K562 (cell line): ENCODE measurements around the gene ESR2. TPM values are rescaled to one million over a fixed set of nuclear protein-coding genes. Genes with fewer than 3 reads are reported as not detected.

Experiments
- ATAC-seq: fragments of 200-7000 bp; cut with Tn5 transposase; 3 replicates; pipeline ENCODE4 v1.9.1; 2020; ENCODE audit warnings: moderate library complexity
- BruUV-seq: library from RNA; stranded (reverse); fragments of 400-500 nt; replicated peaks from 2 replicates; lab custom pipeline; 2021; lab: Mats Ljungman, UMichigan
- CTCF ChIA-PET: fragments of 300-600 bp; formaldehyde crosslinking; extraction: SDS; loops from one replicate; lab custom pipeline; 2021; ENCODE audit warnings: low intra/inter-chr PET ratio; lab: Yijun Ruan, JAX
- POLR2A ChIA-PET: fragments of 300-600, 350-650 bp; sonication (Branson Sonifier 250); formaldehyde crosslinking; extraction: SDS; loops from one replicate; lab custom pipeline; 2021; ENCODE audit warnings: antibody characterized with exemption, inconsistent platforms; lab: Yijun Ruan, JAX
- DNase-seq, 4 experiments: peaks; one replicate each; pipeline versions ENCODE4 v3.0.0 to v3.0.0-alpha.2; 2011 to 2018; ENCODE audit warnings: low spot score in 3 of 4, mixed read lengths in 3 of 4; ENCODE audit errors: extremely low read depth in 1 of 4
- FAIRE-seq: peaks from 2 replicates; lab custom pipeline; 2011; peaks lifted over from hg19 to GRCh38; lab: Jason Lieb, UNC
- H2AFZ ChIP-seq: 2 replicates; pipeline ENCODE4 v1.6.0; 2011; ENCODE audit warnings: low read depth, low read length, control low read depth, inconsistent platforms
- H3K27ac ChIP-seq: fragments of 200-600 bp; 3 replicates; pipeline ENCODE4 v1.8.0; 2011; ENCODE audit warnings: low read depth, mild to moderate bottlenecking, control low read depth, inconsistent platforms, low read length, moderate library complexity, mixed read lengths; ENCODE audit errors: extremely low read depth
- H3K27me3 ChIP-seq, 2 experiments: fragments of 300-600 bp in 1 of 2; 2 replicates in 1 of 2; 3 replicates in 1 of 2; pipeline versions ENCODE4 v1.6.0 to v1.8.0; 2011; ENCODE audit warnings: inconsistent platforms in 2 of 2, low read length in 2 of 2, mild to moderate bottlenecking in 1 of 2, mixed read lengths in 1 of 2, moderate library complexity in 1 of 2; ENCODE audit not compliant: control insufficient read depth in 2 of 2, insufficient read depth in 2 of 2
- H3K36me3 ChIP-seq: fragments of 300-600 bp; 3 replicates; pipeline ENCODE4 v1.8.0; 2011; ENCODE audit warnings: mild to moderate bottlenecking, low read length, inconsistent platforms; ENCODE audit not compliant: control insufficient read depth, insufficient read depth
- H3K4me1 ChIP-seq, 2 experiments: fragments of 200-600 bp in 1 of 2; replicated peaks in 1 of 2; 2 replicates in 1 of 2; 3 replicates in 1 of 2; pipeline versions ENCODE4 v1.5.1 to v1.8.0; 2011; ENCODE audit warnings: inconsistent platforms in 2 of 2, low read length in 2 of 2, mild to moderate bottlenecking in 1 of 2, mixed read lengths in 1 of 2, moderate library complexity in 1 of 2; ENCODE audit not compliant: control insufficient read depth in 2 of 2, insufficient read depth in 2 of 2
- H3K4me2 ChIP-seq: 2 replicates; pipeline ENCODE4 v1.6.1; 2011; ENCODE audit warnings: low read length, control low read depth, inconsistent platforms, mixed read lengths; ENCODE audit not compliant: insufficient read depth
- H3K4me3 ChIP-seq: fragments of 200-600 bp; sonication (generic), shearing (Covaris generic); 2 replicates; pipeline ENCODE4 v1.5.1; 2016; ENCODE audit warnings: control low read depth, inconsistent platforms
- H3K79me2 ChIP-seq: fragments of 200-600 bp; 3 replicates; pipeline ENCODE4 v1.8.0; 2011; ENCODE audit warnings: low read length, inconsistent platforms; ENCODE audit not compliant: control insufficient read depth, insufficient read depth
- H3K9ac ChIP-seq, 2 experiments: 2 replicates each; pipeline versions ENCODE4 v1.6.0 to v1.6.1; 2011; ENCODE audit warnings: low read depth in 2 of 2, low read length in 2 of 2, control low read depth in 1 of 2, inconsistent platforms in 1 of 2, mild to moderate bottlenecking in 1 of 2, mixed read lengths in 1 of 2; ENCODE audit not compliant: insufficient read depth in 1 of 2
- H3K9me1 ChIP-seq: one replicate; pipeline ENCODE4 v1.6.0; 2011; ENCODE audit warnings: inconsistent platforms, mild to moderate bottlenecking, low read length, moderate library complexity; ENCODE audit not compliant: control insufficient read depth, insufficient read depth
- H3K9me3 ChIP-seq: replicated peaks from 2 replicates; pipeline ENCODE4 v1.5.1; 2011; ENCODE audit warnings: low read depth, low read length, inconsistent platforms; ENCODE audit not compliant: control insufficient read depth, insufficient read depth
- H4K20me1 ChIP-seq: replicated peaks from 2 replicates; pipeline ENCODE4 v1.6.1; 2011; ENCODE audit warnings: low read length, inconsistent platforms, mixed read lengths; ENCODE audit not compliant: control insufficient read depth, insufficient read depth
- E2F5 ChIP-seq: sonication (generic); formaldehyde crosslinking; IDR thresholded peaks from 2 replicates; pipeline ENCODE4 v1.8.0; 2022; ENCODE audit warnings: mild to moderate bottlenecking, missing genetic modification reagents
- FOXJ2 ChIP-seq: fragments of 200-800 bp; sonication (Bioruptor generic); IDR thresholded peaks from 2 replicates; pipeline ENCODE4 v1.6.1; 2016; ENCODE audit warnings: missing genetic modification characterization, missing compliant biosample characterization
- POLR2AphosphoS2 ChIP-seq: IDR thresholded peaks from 2 replicates; pipeline ENCODE4 v1.6.1; 2012; ENCODE audit warnings: low read length, improper control_type of control experiment
- RBBP5 ChIP-seq: fragments of 200-600 bp; sonication (generic); IDR thresholded peaks from 2 replicates; pipeline ENCODE4 v1.6.1; 2012; ENCODE audit warnings: borderline replicate concordance, mild to moderate bottlenecking, low read length, control low read depth, inconsistent platforms; ENCODE audit not compliant: insufficient read depth, poor library complexity, severe bottlenecking
- RERE ChIP-seq: sonication (generic); formaldehyde crosslinking; IDR thresholded peaks from 2 replicates; pipeline ENCODE4 v1.8.0; 2023; ENCODE audit warnings: missing genetic modification reagents, mild to moderate bottlenecking, borderline replicate concordance
- SRSF9 ChIP-seq: fragments of 200-400 bp; formaldehyde crosslinking; IDR thresholded peaks from 2 replicates; pipeline ENCODE4 v1.6.1; 2017; ENCODE audit warnings: low read depth, low read length, borderline replicate concordance
- ZHX1 ChIP-seq: fragments of 150-350 bp; conservative IDR thresholded peaks from 2 replicates; pipeline ENCODE4 v1.6.1; 2014; ENCODE audit warnings: low read length
- WGBS: fragments of 100-300 bp; shearing (Covaris generic); methylation state at CpG from one replicate; pipeline ENCODE4 v1.1.6; 2016; ENCODE audit warnings: low coverage, mixed read lengths; ENCODE audit not compliant: insufficient coverage; ENCODE audit errors: missing lambda C conversion rate; 5-methylcytosine and 5-hydroxymethylcytosine counted together
- in situ Hi-C: fragments of 300-500 bp; cut with MboI; formaldehyde crosslinking; loops from 4 replicates; pipeline ENCODE4 v1.15.0; 2018; ENCODE audit warnings: inconsistent platforms, mixed read lengths
- intact Hi-C: fragments of 100-400 bp; cut with micrococcal nuclease; formaldehyde crosslinking; loops from 2 replicates; pipeline ENCODE4 v1.14.2; 2022
- polyA plus RNA-seq, 8 experiments: library from polyadenylated mRNA; depleted of rRNA in 4 of 8; stranded (reverse) in 5 of 8; unstranded in 3 of 8; fragments of >200 nt; fragmentation: Nextera tagmentation in 2 of 8; fragmentation: Illumina TruSeq in 1 of 8; extraction: Ambion mirVana in 2 of 8; extraction: Trizol in 1 of 8; gene quantifications; 2 replicates each; pipeline versions ENCODE4 v1.2.1 to v1.2.3, GENCODE V29; 2011 to 2014; ENCODE audit warnings: inconsistent platforms in 1 of 8, missing spikeins in 1 of 8
- total RNA-seq, 7 experiments: library from RNA; depleted of rRNA in 6 of 7; stranded (reverse); fragments of >200 nt in 6 of 7; fragmentation: Illumina TruSeq in 2 of 7; extraction: Trizol in 2 of 7; gene quantifications; 2 replicates each; pipeline versions ENCODE4 v1.2.1 to v1.2.3, GENCODE V29; 2011 to 2021; ENCODE audit warnings: low replicate concordance in 1 of 7

ESR2 gene
- total and polyA plus RNA-seq, 9 of the 15 experiments (the other 6 are each of a cell fraction or from before 2014, with no cell fraction given): 0.07 to 3.8 (median 2.0) TPM

GRCh38 chr14:64194404-64194803 is 99.8 kb downstream of the ESR2 start (continued):
- no peak for TF ChIP-seq E2F5 (CRISPR knock-in tag)
- TF ChIP-seq, all 486 proteins: peak for 14

GRCh38 chr14:64193821-64194220 is 100.3 kb downstream of the ESR2 start:
- Histone ChIP-seq H3K9ac (no peak overlapping the region), H3K4me1 (peaks cover 5 to 22% of the 10 kb centered on the region in 2 experiments; a peak in 4 of 5 replicates), H3K4me3 (no peak overlapping the region), H3K9me1 (no peaks in the 10 kb centered on the region), H3K27me3 (no peaks in the 10 kb centered on the region), H3K27ac (no peak overlapping the region), H2AFZ (no peak overlapping the region)
- ChIA-PET POLR2A (interaction anchor here (0.6 to 2.0 kb wide), 2 partner anchors 10 to 11 kb away, joined by 3 to 7 read pairs; no protein-coding TSS in a partner anchor), CTCF (no interaction called here)
- ATAC-seq: no peak
- intact Hi-C loops: no loop called here
- DNase-seq: no peak
- WGBS: 49% methylated on average over 2 of the region's 2 CpGs
- FAIRE-seq: no peak
- TF ChIP-seq RERE (CRISPR knock-in tag) (no peak), RBBP5 (no peak), SRSF9 (no peak), ZHX1 (no peak), POLR2AphosphoS2 (no peak), FOXJ2 (tag) (no peak)
- TF ChIP-seq, all 486 proteins: peak for 0
- no TSS peak for BruUV-seq
- H3K36me3 ChIP-seq: no peaks in the 10 kb centered on the region
- in situ Hi-C loops: no loop called here
- no peaks in the 10 kb centered on the region for H3K9me3 ChIP-seq
- H3K4me2 ChIP-seq: no peak overlapping the region
- H4K20me1 ChIP-seq: no peaks in the 10 kb centered on the region
- H3K79me2 ChIP-seq: no peaks in the 10 kb centered on the region
